GM19193 (cell line): ENCODE results near the gene PLCXD1.

ENCODE experiments used
- POLR2A ChIP-seq: IDR thresholded peaks from 4 replicates; pipeline ENCODE4 v1.6.1; 2011; ENCODE audit not compliant: insufficient read depth, insufficient read length; ENCODE audit errors: extremely low read depth

The PLCXD1 gene

DNA sequence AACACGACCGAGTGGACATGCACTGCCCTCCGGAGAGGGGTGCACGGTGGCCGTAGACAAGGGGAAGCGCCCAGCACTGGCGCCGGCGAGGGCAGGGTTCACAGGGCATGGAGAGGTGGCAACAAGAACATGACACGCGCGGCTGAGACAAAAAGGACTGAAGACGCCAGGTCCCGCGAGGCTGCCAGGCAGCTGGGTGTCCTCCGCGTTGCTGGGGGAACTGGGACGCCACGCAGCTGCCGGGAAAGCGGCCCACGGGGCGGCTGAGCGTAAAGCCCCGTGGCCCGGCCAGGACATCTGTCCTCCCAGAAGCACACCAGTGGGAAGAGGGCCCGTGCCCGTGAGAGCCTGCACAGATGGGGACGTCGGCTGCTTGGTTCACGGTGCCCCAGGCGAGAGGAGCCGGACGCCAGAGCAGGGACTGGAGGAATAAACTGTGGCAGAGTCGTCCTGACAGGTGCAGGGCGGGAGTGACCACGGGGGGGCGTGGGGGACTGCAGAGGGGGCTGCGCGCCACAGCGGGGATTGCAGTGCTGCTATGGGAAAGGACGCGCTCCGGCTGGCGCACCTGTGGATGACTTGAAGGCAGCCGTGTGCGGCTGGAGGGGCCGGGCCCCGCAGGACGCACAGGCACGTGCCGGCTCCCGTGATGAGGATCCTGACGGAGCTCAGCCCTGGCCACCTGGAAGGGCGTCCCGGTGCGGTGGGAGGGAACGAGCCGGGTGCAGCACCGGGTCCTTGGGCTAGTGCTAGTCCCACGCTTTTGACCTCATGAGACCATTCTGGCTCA is 69.5 kb downstream of the PLCXD1 start:
- TF ChIP-seq POLR2A, result no peak

DNA sequence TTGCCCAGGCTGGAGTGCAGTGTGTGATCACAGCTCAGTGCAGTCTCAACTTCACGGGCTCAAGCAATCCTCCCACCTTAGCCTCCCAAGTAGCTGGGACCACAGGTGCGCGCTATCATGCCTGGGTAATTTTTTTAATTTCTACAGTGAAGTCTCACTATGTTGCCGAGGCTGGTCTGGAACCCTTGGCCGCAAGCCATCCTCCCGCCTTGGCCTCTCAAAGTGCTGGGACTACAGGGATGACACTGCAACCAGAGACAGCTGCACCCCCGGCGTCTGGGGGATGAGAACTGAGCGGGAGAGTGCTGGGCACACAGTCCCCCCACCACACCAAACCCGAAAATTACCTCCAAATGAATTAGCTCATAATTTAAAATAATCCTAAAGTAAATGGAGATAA is 70.6 kb downstream of the PLCXD1 start:
- TF ChIP-seq POLR2A, result no peak

DNA sequence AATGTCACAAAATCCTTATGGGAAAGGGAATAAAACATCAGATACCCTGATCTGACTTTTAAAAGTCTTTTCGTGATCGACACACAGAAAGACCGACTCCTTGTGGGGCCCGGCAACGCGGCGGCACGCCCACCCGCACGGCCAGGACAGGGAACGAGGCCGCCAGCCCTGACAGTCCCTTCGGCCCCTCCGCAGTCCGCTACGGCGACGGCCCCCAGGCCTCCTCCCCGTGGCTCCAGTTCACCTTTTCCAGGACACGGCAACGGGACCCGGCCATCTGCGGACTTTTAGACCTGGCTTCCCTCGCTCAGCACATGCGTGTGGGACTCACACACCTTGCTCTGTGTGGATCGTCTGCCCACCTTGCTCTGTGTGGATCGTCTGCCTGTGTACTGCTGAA is 71.0 kb downstream of the PLCXD1 start:
- TF ChIP-seq POLR2A, result no peak

DNA sequence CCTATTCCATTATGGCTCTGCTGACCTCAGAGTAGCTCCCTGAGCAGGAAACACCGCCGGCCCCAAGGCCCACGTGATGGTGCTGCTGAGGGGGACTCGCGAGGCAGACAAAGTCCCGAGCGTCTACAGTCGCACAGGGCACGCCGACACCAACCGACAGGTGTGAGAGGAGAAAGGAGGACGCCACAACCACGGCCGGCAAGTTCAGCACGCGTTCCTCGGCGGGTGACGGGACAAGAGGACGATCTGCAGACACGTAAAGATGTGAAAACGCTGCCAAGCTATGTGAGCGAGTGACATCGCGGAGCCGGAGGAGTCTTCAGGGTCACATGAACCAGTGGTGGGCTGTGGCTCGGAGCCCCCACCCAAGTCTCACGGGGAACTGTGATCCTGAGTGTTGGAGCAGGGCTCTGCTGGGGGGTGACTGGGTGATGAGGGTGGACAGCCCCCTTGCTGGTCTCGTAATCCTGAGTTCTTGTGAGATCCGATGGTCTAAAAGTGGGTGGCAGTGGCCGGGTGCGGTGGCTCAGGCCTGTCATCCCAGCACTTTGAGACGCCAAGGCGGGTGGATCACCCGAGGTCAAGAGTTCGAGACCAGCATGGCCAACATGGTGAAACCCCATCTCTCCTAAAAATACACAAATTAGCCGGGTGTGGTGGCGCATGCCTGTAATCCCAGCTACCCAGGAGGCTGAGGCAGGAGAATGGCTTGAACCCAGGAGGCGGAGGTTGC is 71.6 kb downstream of the PLCXD1 start:
- TF ChIP-seq POLR2A, result no peak
